K562 (cell line): ENCODE results near the gene GRM5. TPM values are rescaled to one million over a fixed set of nuclear protein-coding genes. Genes with fewer than 3 reads are reported as not detected.
"Not testable (repeated sequence)": the region's sequence is repeated elsewhere in the genome, so short reads cannot be mapped to it uniquely, and the experiment has no call there.

Experiments
- ATAC-seq: fragments of 200-7000 bp; cut with Tn5 transposase; 3 replicates; pipeline ENCODE4 v1.9.1; 2020; ENCODE audit warnings: moderate library complexity
- BruUV-seq: library from RNA; stranded (reverse); fragments of 400-500 nt; replicated peaks from 2 replicates; lab custom pipeline; 2021; lab: Mats Ljungman, UMichigan
- CTCF ChIA-PET: fragments of 300-600 bp; formaldehyde crosslinking; extraction: SDS; loops from one replicate; lab custom pipeline; 2021; ENCODE audit warnings: low intra/inter-chr PET ratio; lab: Yijun Ruan, JAX
- POLR2A ChIA-PET: fragments of 300-600, 350-650 bp; sonication (Branson Sonifier 250); formaldehyde crosslinking; extraction: SDS; loops from one replicate; lab custom pipeline; 2021; ENCODE audit warnings: antibody characterized with exemption, inconsistent platforms; lab: Yijun Ruan, JAX
- DNase-seq, 4 experiments: peaks; one replicate each; pipeline versions ENCODE4 v3.0.0 to v3.0.0-alpha.2; 2011 to 2018; ENCODE audit warnings: low spot score in 3 of 4, mixed read lengths in 3 of 4; ENCODE audit errors: extremely low read depth in 1 of 4
- FAIRE-seq: peaks from 2 replicates; lab custom pipeline; 2011; peaks lifted over from hg19 to GRCh38; lab: Jason Lieb, UNC
- H2AFZ ChIP-seq: 2 replicates; pipeline ENCODE4 v1.6.0; 2011; ENCODE audit warnings: low read depth, low read length, control low read depth, inconsistent platforms
- H3K27ac ChIP-seq: fragments of 200-600 bp; 3 replicates; pipeline ENCODE4 v1.8.0; 2011; ENCODE audit warnings: low read depth, mild to moderate bottlenecking, control low read depth, inconsistent platforms, low read length, moderate library complexity, mixed read lengths; ENCODE audit errors: extremely low read depth
- H3K27me3 ChIP-seq, 2 experiments: fragments of 300-600 bp in 1 of 2; 2 replicates in 1 of 2; 3 replicates in 1 of 2; pipeline versions ENCODE4 v1.6.0 to v1.8.0; 2011; ENCODE audit warnings: inconsistent platforms in 2 of 2, low read length in 2 of 2, mild to moderate bottlenecking in 1 of 2, mixed read lengths in 1 of 2, moderate library complexity in 1 of 2; ENCODE audit not compliant: control insufficient read depth in 2 of 2, insufficient read depth in 2 of 2
- H3K36me3 ChIP-seq: fragments of 300-600 bp; 3 replicates; pipeline ENCODE4 v1.8.0; 2011; ENCODE audit warnings: mild to moderate bottlenecking, low read length, inconsistent platforms; ENCODE audit not compliant: control insufficient read depth, insufficient read depth
- H3K4me1 ChIP-seq, 2 experiments: fragments of 200-600 bp in 1 of 2; replicated peaks in 1 of 2; 2 replicates in 1 of 2; 3 replicates in 1 of 2; pipeline versions ENCODE4 v1.5.1 to v1.8.0; 2011; ENCODE audit warnings: inconsistent platforms in 2 of 2, low read length in 2 of 2, mild to moderate bottlenecking in 1 of 2, mixed read lengths in 1 of 2, moderate library complexity in 1 of 2; ENCODE audit not compliant: control insufficient read depth in 2 of 2, insufficient read depth in 2 of 2
- H3K4me2 ChIP-seq: 2 replicates; pipeline ENCODE4 v1.6.1; 2011; ENCODE audit warnings: low read length, control low read depth, inconsistent platforms, mixed read lengths; ENCODE audit not compliant: insufficient read depth
- H3K4me3 ChIP-seq: fragments of 200-600 bp; sonication (generic), shearing (Covaris generic); 2 replicates; pipeline ENCODE4 v1.5.1; 2016; ENCODE audit warnings: control low read depth, inconsistent platforms
- H3K79me2 ChIP-seq: fragments of 200-600 bp; 3 replicates; pipeline ENCODE4 v1.8.0; 2011; ENCODE audit warnings: low read length, inconsistent platforms; ENCODE audit not compliant: control insufficient read depth, insufficient read depth
- H3K9ac ChIP-seq, 2 experiments: 2 replicates each; pipeline versions ENCODE4 v1.6.0 to v1.6.1; 2011; ENCODE audit warnings: low read depth in 2 of 2, low read length in 2 of 2, control low read depth in 1 of 2, inconsistent platforms in 1 of 2, mild to moderate bottlenecking in 1 of 2, mixed read lengths in 1 of 2; ENCODE audit not compliant: insufficient read depth in 1 of 2
- H3K9me1 ChIP-seq: one replicate; pipeline ENCODE4 v1.6.0; 2011; ENCODE audit warnings: inconsistent platforms, mild to moderate bottlenecking, low read length, moderate library complexity; ENCODE audit not compliant: control insufficient read depth, insufficient read depth
- H3K9me3 ChIP-seq: replicated peaks from 2 replicates; pipeline ENCODE4 v1.5.1; 2011; ENCODE audit warnings: low read depth, low read length, inconsistent platforms; ENCODE audit not compliant: control insufficient read depth, insufficient read depth
- H4K20me1 ChIP-seq: replicated peaks from 2 replicates; pipeline ENCODE4 v1.6.1; 2011; ENCODE audit warnings: low read length, inconsistent platforms, mixed read lengths; ENCODE audit not compliant: control insufficient read depth, insufficient read depth
- FOSL1 ChIP-seq: fragments of 200-800 bp; sonication (Bioruptor generic); conservative IDR thresholded peaks from 2 replicates; pipeline ENCODE4 v1.6.1; 2016; ENCODE audit warnings: missing genetic modification characterization, missing compliant biosample characterization
- PBX2 ChIP-seq, 2 experiments: IDR thresholded peaks in 1 of 2; conservative IDR thresholded peaks in 1 of 2; 2 replicates each; pipeline ENCODE4 v1.6.1; 2016; ENCODE audit warnings: low read depth in 2 of 2, mild to moderate bottlenecking in 1 of 2, missing compliant biosample characterization in 1 of 2, missing genetic modification characterization in 1 of 2, moderate library complexity in 1 of 2
- POU5F1 ChIP-seq: fragments of 150-350 bp; IDR thresholded peaks from 2 replicates; pipeline ENCODE4 v1.6.1; 2014; ENCODE audit warnings: borderline replicate concordance, low read length, low read depth, mild to moderate bottlenecking; ENCODE audit not compliant: partially characterized antibody
- ZNF224 ChIP-seq: sonication (generic); formaldehyde crosslinking; IDR thresholded peaks from 2 replicates; pipeline ENCODE4 v1.8.0; 2022; ENCODE audit warnings: mild to moderate bottlenecking, missing genetic modification reagents
- ZNF282 ChIP-seq: sonication (generic); formaldehyde crosslinking; IDR thresholded peaks from 2 replicates; pipeline ENCODE4 v1.8.1; 2023; ENCODE audit warnings: missing genetic modification reagents
- ZNF717 ChIP-seq: fragments of 250-450 bp; sonication (Bioruptor Pico); IDR thresholded peaks from 2 replicates; pipeline ENCODE4 v1.5.0; 2021
- whole genome bisulfite sequencing: fragments of 100-300 bp; shearing (Covaris generic); methylation state at CpG from one replicate; pipeline ENCODE4 v1.1.6; 2016; ENCODE audit warnings: low coverage, mixed read lengths; ENCODE audit not compliant: insufficient coverage; ENCODE audit errors: missing lambda C conversion rate; 5-methylcytosine and 5-hydroxymethylcytosine counted together
- in situ Hi-C: fragments of 300-500 bp; cut with MboI; formaldehyde crosslinking; loops from 4 replicates; pipeline ENCODE4 v1.15.0; 2018; ENCODE audit warnings: inconsistent platforms, mixed read lengths
- intact Hi-C: fragments of 100-400 bp; cut with micrococcal nuclease; formaldehyde crosslinking; loops from 2 replicates; pipeline ENCODE4 v1.14.2; 2022
- polyA plus RNA-seq, 8 experiments: library from polyadenylated mRNA; depleted of rRNA in 4 of 8; stranded (reverse) in 5 of 8; unstranded in 3 of 8; fragments of >200 nt; fragmentation: Nextera tagmentation in 2 of 8; fragmentation: Illumina TruSeq in 1 of 8; extraction: Ambion mirVana in 2 of 8; extraction: Trizol in 1 of 8; gene quantifications; 2 replicates each; pipeline versions ENCODE4 v1.2.1 to v1.2.3, GENCODE V29; 2011 to 2014; ENCODE audit warnings: inconsistent platforms in 1 of 8, missing spikeins in 1 of 8
- total RNA-seq, 7 experiments: library from RNA; depleted of rRNA in 6 of 7; stranded (reverse); fragments of >200 nt in 6 of 7; fragmentation: Illumina TruSeq in 2 of 7; extraction: Trizol in 2 of 7; gene quantifications; 2 replicates each; pipeline versions ENCODE4 v1.2.1 to v1.2.3, GENCODE V29; 2011 to 2021; ENCODE audit warnings: low replicate concordance in 1 of 7

GRM5 gene
- total and polyA plus RNA-seq, 9 of the 15 experiments (the other 6 are each of a cell fraction or from before 2014, with no cell fraction given) = not detected

GRCh38 chr11:88909500-88909899, 156.3 kb downstream of the GRM5 start:
- no peak overlapping the region for H3K9ac ChIP-seq
- POLR2A ChIA-PET = no interaction called here
- no peak for FAIRE-seq
- no peaks in the 10 kb centered on the region for H3K4me1 ChIP-seq
- in situ Hi-C loops = no loop called here
- H3K4me3 ChIP-seq = no peak overlapping the region
- WGBS = 0% methylated on average over 2 of the region's 2 CpGs
- no peaks in the 10 kb centered on the region for H4K20me1 ChIP-seq
- H3K27ac ChIP-seq = no peak overlapping the region
- no peak overlapping the region for H3K4me2 ChIP-seq
- H2AFZ ChIP-seq = no peak overlapping the region
- H3K27me3 ChIP-seq = no peaks in the 10 kb centered on the region
- ATAC-seq = no peak
- DNase-seq = no peak
- H3K79me2 ChIP-seq = no peaks in the 10 kb centered on the region
- no peaks in the 10 kb centered on the region for H3K9me1 ChIP-seq
- no peak for TF ChIP-seq ZNF717 (CRISPR knock-in tag)
- TF ChIP-seq POU5F1 = no peak
- no peak for TF ChIP-seq FOSL1 (tag)
- TF ChIP-seq PBX2 (CRISPR knock-in tag; IDR thresholded peaks at IDR 0.05; ENCODE audit: low read depth) = no peak
- no peak for TF ChIP-seq PBX2 (tag; conservative IDR thresholded peaks at IDR 0.05; ENCODE audit: low read depth)
- no peak for TF ChIP-seq ZNF282 (CRISPR knock-in tag)
- no peak for TF ChIP-seq ZNF224 (CRISPR knock-in tag)
- TF ChIP-seq, all 486 proteins: peak for 0
- CTCF ChIA-PET = no interaction called here
- intact Hi-C loops = no loop called here
- Histone ChIP-seq H3K36me3 (no peaks in the 10 kb centered on the region), H3K9me3 (0 out of 2 replicates have a peak, but pooled peaks cover 1% of the 10 kb centered on the region)
- BruUV-seq = no TSS peak

- in situ Hi-C loops, H3K27ac ChIP-seq, H2AFZ ChIP-seq, H3K4me3 ChIP-seq, H3K27me3 ChIP-seq, H4K20me1 ChIP-seq, BruUV-seq, FAIRE-seq, H3K9me1 ChIP-seq, H3K4me1 ChIP-seq, intact Hi-C loops, ATAC-seq, DNase-seq, H3K79me2 ChIP-seq, POLR2A ChIA-PET, CTCF ChIA-PET, H3K9ac ChIP-seq, H3K9me3 ChIP-seq, H3K4me2 ChIP-seq, H3K36me3 ChIP-seq: not testable (repeated sequence)
- 0% methylated on average over 2 of the region's 2 CpGs for WGBS
Measured at GRCh38 chr11:88901436-88901835, 164.3 kb downstream of the GRM5 start.

GRCh38 chr11:88888855-88889254, 176.9 kb downstream of the GRM5 start:
- in situ Hi-C loops, H4K20me1 ChIP-seq, H3K79me2 ChIP-seq, H3K27me3 ChIP-seq, H3K27ac ChIP-seq, CTCF ChIA-PET, ATAC-seq, intact Hi-C loops, H3K4me3 ChIP-seq, H3K9me1 ChIP-seq, H3K9me3 ChIP-seq, H2AFZ ChIP-seq, POLR2A ChIA-PET, H3K36me3 ChIP-seq, DNase-seq, H3K4me2 ChIP-seq, BruUV-seq, FAIRE-seq, H3K4me1 ChIP-seq, H3K9ac ChIP-seq: not testable (repeated sequence)
- WGBS = 0% methylated on average over 1 of the region's 1 CpG
